AG10803 (cell line): ENCODE results near the gene GTPBP10.

ENCODE experiments used
- DNase-seq: peaks from one replicate; pipeline ENCODE4 v3.0.0; 2010; ENCODE audit warnings: low read depth
- H3K4me3 ChIP-seq: 2 replicates; pipeline ENCODE4 v1.5.1; 2011; ENCODE audit warnings: mild to moderate bottlenecking, low read length, control low read depth
- CTCF ChIP-seq: conservative IDR thresholded peaks from 2 replicates; pipeline ENCODE4 v1.5.1; 2011; ENCODE audit warnings: mild to moderate bottlenecking, low read length, control low read depth, inconsistent platforms

Gene GTPBP10

GRCh38 chr7:90411510-90411909, 65.0 kb downstream of the GTPBP10 start:
- TF ChIP-seq CTCF, result no peak
- H3K4me3 ChIP-seq, result no peak overlapping the region
- no peak for DNase-seq

- peak; percentile 10 for DNase-seq
- no peak overlapping the region for H3K4me3 ChIP-seq
- peak; percentile 29 for TF ChIP-seq CTCF
Measured at GRCh38 chr7:90412458-90413184, 66.1 kb downstream of the GTPBP10 start.

GRCh38 chr7:90413185-90413528, 66.6 kb downstream of the GTPBP10 start:
- H3K4me3 ChIP-seq, result no peak overlapping the region
- no peak for DNase-seq
- TF ChIP-seq CTCF, result no peak

- DNase-seq, result no peak
- TF ChIP-seq CTCF, result no peak
- no peak overlapping the region for H3K4me3 ChIP-seq
Measured at GRCh38 chr7:90421651-90422050, 75.1 kb downstream of the GTPBP10 start.

GRCh38 chr7:90424720-90425119, 78.2 kb downstream of the GTPBP10 start:
- DNase-seq, result no peak
- H3K4me3 ChIP-seq, result no peak overlapping the region
- no peak for TF ChIP-seq CTCF

GRCh38 chr7:90425376-90425775, 78.9 kb downstream of the GTPBP10 start:
- no peak for TF ChIP-seq CTCF
- DNase-seq, result no peak

GRCh38 chr7:90430614-90431460, 84.3 kb downstream of the GTPBP10 start:
- DNase-seq, result no peak
- TF ChIP-seq CTCF, result no peak
- no peak overlapping the region for H3K4me3 ChIP-seq

More at GRCh38 chr7:90425376-90425775, 78.9 kb downstream of the GTPBP10 start:
- H3K4me3 ChIP-seq, result no peak overlapping the region
